Measurements from ENCODE around the gene PTBP1. TPM values are rescaled to one million over a fixed set of nuclear protein-coding genes. Genes with fewer than 3 reads are reported as not detected.

PTBP1 gene
- 1,000 to 10,000 TPM; 1,071 to 1,170 (median 1,104) TPM for total RNA-seq

- peaks cover 22% of the 10 kb centered on the region for H3K36me3 Mint-ChIP-seq (ENCODE audit: insufficient read depth)
- H3K9me3 Mint-ChIP-seq: no peaks in the 10 kb centered on the region
- H3K4me1 Mint-ChIP-seq (ENCODE audit: low read depth): peaks cover 28% of the 10 kb centered on the region
- peak; percentile 99 for DNase-seq
- no peaks in the 10 kb centered on the region for H3K27me3 Mint-ChIP-seq (ENCODE audit: low read depth)
- peak within 1 kb of the TSS; percentile 93 for H3K4me3 Mint-ChIP-seq
- ATAC-seq: peak; percentile 80
These were observed at the start of gene PTBP1 for GRCh38 chr19:796692-797527. PTBP1 (plus strand) TSS chr19:797452; CDS start chr19:797498, 46 bp downstream.

GRCh38 chr19:748274-748598, 49.0 kb upstream of the PTBP1 start:
- peaks cover 4% of the 10 kb centered on the region for H3K9me3 Mint-ChIP-seq
- H3K36me3 Mint-ChIP-seq (ENCODE audit: insufficient read depth): no peaks in the 10 kb centered on the region
- H3K27me3 Mint-ChIP-seq (ENCODE audit: low read depth): no peaks in the 10 kb centered on the region
- no peaks in the 10 kb centered on the region for H3K4me1 Mint-ChIP-seq (ENCODE audit: low read depth)
- no peak overlapping the region for H3K4me3 Mint-ChIP-seq
- DNase-seq (no peak), ATAC-seq (no peak)

- no peak for DNase-seq
- no peak for ATAC-seq
- H3K4me3 Mint-ChIP-seq: no peak overlapping the region
- no peaks in the 10 kb centered on the region for H3K9me3 Mint-ChIP-seq
- H3K27me3 Mint-ChIP-seq (ENCODE audit: low read depth): no peaks in the 10 kb centered on the region
- H3K4me1 Mint-ChIP-seq (ENCODE audit: low read depth): no peaks in the 10 kb centered on the region
- no peaks in the 10 kb centered on the region for H3K36me3 Mint-ChIP-seq (ENCODE audit: insufficient read depth)
These were observed 47.4 kb upstream of the PTBP1 start for GRCh38 chr19:749811-750210.

GRCh38 chr19:750640-751423, 46.4 kb upstream of the PTBP1 start, which contains the start of gene MISP:
MISP (plus strand) TSS chr19:751112; CDS start chr19:756947, 5,835 bp downstream.
- H3K27me3 Mint-ChIP-seq (ENCODE audit: low read depth): no peaks in the 10 kb centered on the region
- H3K36me3 Mint-ChIP-seq (ENCODE audit: insufficient read depth): no peaks in the 10 kb centered on the region
- no peak within 1 kb of the TSS for H3K4me3 Mint-ChIP-seq
- H3K9me3 Mint-ChIP-seq: no peaks in the 10 kb centered on the region
- H3K4me1 Mint-ChIP-seq (ENCODE audit: low read depth): no peaks in the 10 kb centered on the region
- DNase-seq (no peak), ATAC-seq (no peak)

- H3K27me3 Mint-ChIP-seq (ENCODE audit: low read depth): no peaks in the 10 kb centered on the region
- H3K4me1 Mint-ChIP-seq (ENCODE audit: low read depth): no peaks in the 10 kb centered on the region
- no peak overlapping the region for H3K4me3 Mint-ChIP-seq
- no peaks in the 10 kb centered on the region for H3K9me3 Mint-ChIP-seq
- DNase-seq: no peak
- no peak for ATAC-seq
- no peaks in the 10 kb centered on the region for H3K36me3 Mint-ChIP-seq (ENCODE audit: insufficient read depth)
These were observed 45.5 kb upstream of the PTBP1 start for GRCh38 chr19:751501-752341.

GRCh38 chr19:752652-753517, 44.4 kb upstream of the PTBP1 start:
- H3K36me3 Mint-ChIP-seq (ENCODE audit: insufficient read depth): no peaks in the 10 kb centered on the region
- ATAC-seq: no peak
- no peak overlapping the region for H3K4me3 Mint-ChIP-seq
- H3K9me3 Mint-ChIP-seq: no peaks in the 10 kb centered on the region
- H3K4me1 Mint-ChIP-seq (ENCODE audit: low read depth): no peaks in the 10 kb centered on the region
- no peak for DNase-seq
- no peaks in the 10 kb centered on the region for H3K27me3 Mint-ChIP-seq (ENCODE audit: low read depth)

- Mint-ChIP-seq H3K9me3 (no peaks in the 10 kb centered on the region), H3K36me3 (ENCODE audit: insufficient read depth) (no peaks in the 10 kb centered on the region), H3K4me1 (ENCODE audit: low read depth) (no peaks in the 10 kb centered on the region), H3K27me3 (ENCODE audit: low read depth) (no peaks in the 10 kb centered on the region), H3K4me3 (no peak overlapping the region)
- DNase-seq (no peak), ATAC-seq (no peak)
These were observed 42.7 kb upstream of the PTBP1 start for GRCh38 chr19:754530-754929.

- Mint-ChIP-seq H3K27me3 (ENCODE audit: low read depth) (no peaks in the 10 kb centered on the region), H3K36me3 (ENCODE audit: insufficient read depth) (no peaks in the 10 kb centered on the region), H3K9me3 (no peaks in the 10 kb centered on the region), H3K4me3 (no peak overlapping the region), H3K4me1 (ENCODE audit: low read depth) (no peaks in the 10 kb centered on the region)
- DNase-seq: no peak
- no peak for ATAC-seq
These were observed 42.2 kb upstream of the PTBP1 start for GRCh38 chr19:755063-755462.

GRCh38 chr19:756236-756635, 41.0 kb upstream of the PTBP1 start:
- Mint-ChIP-seq H3K9me3 (no peaks in the 10 kb centered on the region), H3K4me1 (ENCODE audit: low read depth) (no peaks in the 10 kb centered on the region), H3K27me3 (ENCODE audit: low read depth) (no peaks in the 10 kb centered on the region), H3K4me3 (no peak overlapping the region), H3K36me3 (ENCODE audit: insufficient read depth) (no peaks in the 10 kb centered on the region)
- ATAC-seq (peak; percentile 84 to 91), DNase-seq (no peak)

GRCh38 chr19:756821-757688, 40.2 kb upstream of the PTBP1 start:
- ATAC-seq: no peak
- Mint-ChIP-seq H3K4me3 (no peak overlapping the region), H3K27me3 (ENCODE audit: low read depth) (no peaks in the 10 kb centered on the region), H3K9me3 (no peaks in the 10 kb centered on the region), H3K36me3 (ENCODE audit: insufficient read depth) (no peaks in the 10 kb centered on the region), H3K4me1 (ENCODE audit: low read depth) (no peaks in the 10 kb centered on the region)
- no peak for DNase-seq

- Mint-ChIP-seq H3K27me3 (ENCODE audit: low read depth) (no peaks in the 10 kb centered on the region), H3K36me3 (ENCODE audit: insufficient read depth) (no peaks in the 10 kb centered on the region), H3K9me3 (no peaks in the 10 kb centered on the region), H3K4me3 (no peak overlapping the region), H3K4me1 (ENCODE audit: low read depth) (no peaks in the 10 kb centered on the region)
- no peak for ATAC-seq
- no peak for DNase-seq
These were observed 39.2 kb upstream of the PTBP1 start for GRCh38 chr19:757811-758668.

GRCh38 chr19:763181-763580, 34.1 kb upstream of the PTBP1 start:
- Mint-ChIP-seq H3K4me3 (no peak overlapping the region), H3K36me3 (ENCODE audit: insufficient read depth) (no peaks in the 10 kb centered on the region), H3K4me1 (ENCODE audit: low read depth) (no peaks in the 10 kb centered on the region), H3K27me3 (ENCODE audit: low read depth) (no peaks in the 10 kb centered on the region), H3K9me3 (no peaks in the 10 kb centered on the region)
- DNase-seq (no peak), ATAC-seq (no peak)

Data from activated T-cell treated with anti-CD3 and anti-CD28 coated beads, Interleukin-2, amount 50 U/mL, for 4 hours (primary cell).